Brain pericyte (primary cell): ENCODE measurements around the gene TOX3.

ENCODE experiments used
- DNase-seq: peaks from one replicate; pipeline ENCODE4 v3.0.0-alpha.2; 2012; ENCODE audit warnings: low read depth, low spot score

Gene TOX3

DNA sequence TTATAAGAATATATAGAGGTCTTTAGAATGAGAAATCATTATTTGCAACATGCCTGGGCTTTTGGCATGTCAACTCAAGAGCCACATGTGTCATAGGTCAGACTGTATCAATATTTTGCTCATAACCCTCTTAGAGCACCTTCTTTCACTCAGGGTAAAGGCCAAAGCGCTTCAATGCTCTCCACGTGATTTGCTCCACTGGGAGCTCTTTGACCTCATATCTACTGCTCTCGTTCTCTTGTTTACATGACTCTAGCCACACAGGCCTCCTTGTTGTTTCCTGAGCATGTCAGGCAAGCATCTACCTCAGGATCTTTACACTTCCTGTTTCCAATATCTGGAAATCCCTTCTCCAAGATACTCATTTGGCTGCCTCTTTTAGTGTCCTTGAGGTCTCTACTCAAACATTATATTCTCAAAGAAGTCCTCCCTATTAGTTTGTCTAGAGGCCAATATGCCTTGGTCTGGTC, 148.4 kb downstream of the TOX3 start:
- no peak for DNase-seq

DNA sequence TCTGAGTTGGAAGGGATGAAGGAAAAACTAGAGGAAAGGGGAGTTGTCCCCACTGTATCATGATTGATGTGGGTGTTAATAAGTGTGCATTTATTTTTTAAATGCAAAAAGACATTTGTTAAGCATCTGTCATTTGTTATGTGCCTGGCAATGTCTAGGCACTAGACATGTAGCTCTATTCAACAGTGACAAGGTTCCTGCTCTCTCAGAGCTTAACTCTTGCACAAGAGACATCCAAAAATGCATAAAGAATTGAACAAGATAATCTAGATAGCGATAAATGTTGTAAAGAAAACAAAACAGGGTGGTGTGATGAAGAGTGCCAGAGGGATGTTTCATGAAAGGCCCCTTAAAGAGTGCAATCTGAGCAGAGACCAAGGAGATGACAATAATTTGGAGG, 148.9 kb downstream of the TOX3 start:
- DNase-seq, result no peak

DNA sequence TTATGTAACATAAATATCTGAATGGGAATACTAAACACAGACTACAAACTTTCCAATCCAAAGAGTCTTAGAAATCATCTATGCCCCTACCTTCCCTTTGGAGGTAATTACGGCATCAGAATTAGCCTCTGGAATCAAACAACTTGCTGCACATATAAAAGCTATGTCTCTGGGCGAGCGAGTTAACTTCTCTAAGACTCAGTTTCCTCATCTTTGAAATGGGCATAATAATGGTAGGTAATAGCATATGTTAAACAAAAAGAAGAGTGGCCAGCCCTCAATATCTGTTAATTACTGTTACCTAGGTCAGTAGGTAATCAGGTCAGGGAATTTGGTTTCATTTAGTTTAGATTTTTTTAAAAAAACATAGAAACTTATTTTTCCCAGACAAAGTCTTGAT, 153.5 kb downstream of the TOX3 start:
- no peak for DNase-seq

DNA sequence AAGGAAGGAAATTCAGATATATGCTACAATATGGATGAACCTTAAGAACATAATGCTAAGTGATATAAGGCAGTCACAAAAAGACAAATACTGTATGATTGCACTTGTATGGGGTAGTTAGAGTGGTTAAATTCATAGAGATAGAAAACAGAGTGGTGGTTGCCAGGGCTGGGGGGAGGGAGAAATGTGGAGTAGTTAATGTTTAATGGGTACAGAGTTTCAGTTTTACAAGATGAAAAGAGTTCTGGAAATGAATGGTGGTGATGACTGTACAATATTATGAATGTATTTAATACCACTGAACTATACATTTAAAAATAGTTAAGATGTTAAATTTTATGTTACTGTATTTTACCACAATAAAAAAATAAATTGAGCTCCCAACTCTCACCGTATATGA, 157.9 kb downstream of the TOX3 start:
- no peak for DNase-seq
